Measurements from ENCODE around the gene ELF1.

Gene ELF1

GRCh38 chr13:40920826-40921225, 98.3 kb downstream of the ELF1 start:
- TF ChIP-seq CTCF (IDR thresholded peaks at IDR 0.05): no peak

- no peak for TF ChIP-seq CTCF (IDR thresholded peaks at IDR 0.05)
These were observed 102.7 kb downstream of the ELF1 start for GRCh38 chr13:40916207-40916998.

- no peak for TF ChIP-seq CTCF (IDR thresholded peaks at IDR 0.05)
These were observed 107.8 kb downstream of the ELF1 start for GRCh38 chr13:40911341-40911740.

- TF ChIP-seq CTCF (IDR thresholded peaks at IDR 0.05): no peak
These were observed 108.6 kb downstream of the ELF1 start for GRCh38 chr13:40910324-40911050.

GRCh38 chr13:40908546-40908945, 110.6 kb downstream of the ELF1 start:
- TF ChIP-seq CTCF (IDR thresholded peaks at IDR 0.05): no peak

- no peak for TF ChIP-seq CTCF (IDR thresholded peaks at IDR 0.05)
These were observed 122.1 kb downstream of the ELF1 start for GRCh38 chr13:40897053-40897452.

- no peak for TF ChIP-seq CTCF (IDR thresholded peaks at IDR 0.05)
These were observed 123.6 kb downstream of the ELF1 start for GRCh38 chr13:40895227-40896184.
